ENCODE data around the gene NACA. TPM values are rescaled to one million over a fixed set of nuclear protein-coding genes. Genes with fewer than 3 reads are reported as not detected.

The NACA gene
- total and polyA plus RNA-seq, 5 donors from 2014 or later: 920 to 1,280 (median 1,122) TPM

DNA sequence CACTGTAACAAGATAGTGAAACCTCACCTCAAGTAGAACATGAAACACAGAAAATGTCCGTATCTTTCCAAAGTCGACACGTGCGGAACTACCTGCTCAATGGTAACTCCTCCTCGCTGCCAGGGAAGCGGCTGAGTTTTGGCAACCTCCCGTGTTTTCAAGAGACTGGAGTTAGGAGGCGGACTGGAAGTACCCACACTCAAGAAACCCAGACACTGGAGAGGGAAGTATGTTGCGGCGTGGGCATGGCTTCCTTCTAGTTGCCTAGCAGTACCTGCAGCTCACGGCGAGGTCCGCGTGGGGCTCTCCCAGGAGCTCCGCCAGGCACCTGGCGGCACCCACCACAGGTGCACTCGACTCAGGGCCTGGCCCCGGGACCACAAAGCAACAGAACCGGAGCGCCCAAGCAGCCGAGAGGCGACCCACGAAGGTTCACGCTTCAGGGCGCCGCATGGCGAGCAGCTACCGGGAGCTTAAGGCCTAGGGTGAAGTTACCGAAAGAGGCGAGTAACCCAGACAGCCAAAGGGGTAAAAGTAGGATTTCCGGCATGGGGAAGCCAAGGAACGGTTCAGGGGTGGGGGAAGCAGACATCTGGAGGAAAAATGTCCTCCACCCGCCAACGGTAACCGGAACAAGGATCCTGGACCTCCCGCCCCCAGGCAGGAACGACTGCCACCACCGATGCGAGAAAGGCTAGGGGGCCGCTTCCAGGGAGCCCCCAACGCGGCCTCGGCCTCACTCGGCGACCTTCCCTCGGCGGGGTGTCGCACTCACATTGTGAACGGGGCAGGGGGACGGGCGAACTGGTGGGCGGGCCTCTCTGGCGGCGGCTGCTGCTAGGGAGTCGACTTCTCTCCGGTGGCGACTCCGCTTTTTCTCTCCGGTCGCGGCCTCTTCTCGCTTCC is 37.6 kb downstream of the NACA start:
- Histone ChIP-seq H3K27me3 (ENCODE audit: control insufficient read depth, insufficient read depth, low read length) (no peaks in the 10 kb centered on the region), H3K4me3 (ENCODE audit: low read depth, low read length) (peak overlapping the region; percentile 98), H3K27ac (ENCODE audit: insufficient read depth, low read length, poor library complexity, severe bottlenecking) (peak overlapping the region; percentile 99), H3K4me1 (ENCODE audit: control insufficient read depth, insufficient read depth, low read length, poor library complexity, severe bottlenecking) (peaks cover 43% of the 10 kb centered on the region), H3K9me3 (ENCODE audit: control insufficient read depth in 2 of 2, low read length in 2 of 2) (no peaks in the 10 kb centered on the region), H3K36me3 (ENCODE audit: control insufficient read depth, insufficient read depth, low read length) (no peaks in the 10 kb centered on the region)
- DNase-seq (peak; percentile 57 to 69 (median 68)), ATAC-seq (ENCODE audit: low read depth in 2 of 2) (peak; percentile 46 to 57)
- Mint-ChIP-seq H3K4me1 (peaks cover 17 to 40% (median 25%) of the 10 kb centered on the region in 4 donors), H3K27me3 (peaks cover 20% of the 10 kb centered on the region), H3K4me3 (peak overlapping the region; percentile 95 to 100 (median 98)), H3K9me3 (no peaks in the 10 kb centered on the region), H3K36me3 (peaks cover 5% of the 10 kb centered on the region), H3K27ac (peak overlapping the region; percentile 97 to 100 (median 100))

DNA sequence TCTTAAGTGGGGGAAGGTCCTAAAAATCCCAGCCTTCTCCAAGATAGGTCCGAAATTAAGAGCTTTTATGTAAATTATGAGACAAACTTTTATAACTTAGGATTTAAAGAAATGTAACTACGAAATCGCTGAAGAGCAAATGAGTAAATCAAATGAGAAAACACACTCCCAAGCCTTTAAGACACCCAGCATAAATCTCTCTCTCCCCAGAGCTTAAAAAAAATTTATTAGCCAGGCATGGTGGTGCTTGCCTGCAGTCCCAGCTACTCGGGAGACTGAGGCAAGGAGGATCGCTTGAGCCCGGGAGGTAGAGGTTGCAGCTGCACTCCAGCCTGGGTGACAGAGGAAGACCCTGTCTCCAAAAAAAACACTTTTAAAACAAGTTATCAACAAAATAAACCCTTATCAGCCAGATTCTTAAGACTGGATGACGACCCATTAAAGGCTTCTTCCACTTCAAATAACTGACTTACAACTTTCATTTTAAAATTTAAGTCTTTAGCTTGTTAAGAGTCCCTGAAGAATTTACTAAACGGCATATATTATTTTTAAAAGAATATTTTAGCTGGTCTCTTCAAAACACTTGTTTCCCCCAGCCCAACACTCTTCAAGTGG is 40.2 kb downstream of the NACA start:
- no peak for ATAC-seq (ENCODE audit: low read depth in 2 of 2)
- Histone ChIP-seq H3K27ac (ENCODE audit: insufficient read depth, low read length, poor library complexity, severe bottlenecking) (peak overlapping the region; percentile 99), H3K4me3 (ENCODE audit: low read depth, low read length) (peak overlapping the region; percentile 98), H3K9me3 (ENCODE audit: control insufficient read depth in 2 of 2, low read length in 2 of 2) (no peaks in the 10 kb centered on the region), H3K4me1 (ENCODE audit: control insufficient read depth, insufficient read depth, low read length, poor library complexity, severe bottlenecking) (peaks cover 64% of the 10 kb centered on the region), H3K36me3 (ENCODE audit: control insufficient read depth, insufficient read depth, low read length) (peaks cover 15% of the 10 kb centered on the region), H3K27me3 (ENCODE audit: control insufficient read depth, insufficient read depth, low read length) (no peaks in the 10 kb centered on the region)
- Mint-ChIP-seq H3K27ac (peak overlapping the region; percentile 91 to 97 (median 95)), H3K9me3 (no peaks in the 10 kb centered on the region), H3K27me3 (peaks cover 20% of the 10 kb centered on the region), H3K4me3 (peak overlapping the region; percentile 95 to 100 (median 98)), H3K36me3 (peaks cover 11% of the 10 kb centered on the region), H3K4me1 (peaks cover 19 to 62% (median 33%) of the 10 kb centered on the region in 4 donors)
- peak in 2 of 3 donors; percentile 23 to 41 for DNase-seq

DNA sequence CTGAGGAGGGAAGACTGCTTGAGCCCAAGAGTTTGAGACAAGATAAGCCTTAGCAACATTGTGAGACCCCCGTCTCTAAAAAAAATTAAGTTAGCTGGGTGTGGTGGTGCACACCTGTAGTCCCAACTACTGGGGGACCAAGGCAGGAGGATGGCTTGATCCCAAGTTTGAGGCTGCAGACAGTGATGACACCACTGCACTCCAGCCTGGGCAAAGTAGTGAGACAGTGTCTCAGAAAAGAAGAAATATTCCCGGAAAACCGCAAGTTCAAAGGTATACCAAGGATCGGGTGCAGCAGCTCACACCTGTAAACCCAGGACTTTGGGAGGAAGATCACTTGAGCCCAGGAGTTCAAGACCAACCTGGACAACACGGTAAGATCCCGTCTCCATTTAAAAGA is 42.8 kb downstream of the NACA start:
- Histone ChIP-seq H3K9me3 (ENCODE audit: control insufficient read depth in 2 of 2, low read length in 2 of 2) (no peaks in the 10 kb centered on the region), H3K4me1 (ENCODE audit: control insufficient read depth, insufficient read depth, low read length, poor library complexity, severe bottlenecking) (peaks cover 76% of the 10 kb centered on the region), H3K27ac (ENCODE audit: insufficient read depth, low read length, poor library complexity, severe bottlenecking) (peak overlapping the region; percentile 99), H3K4me3 (ENCODE audit: low read depth, low read length) (peak overlapping the region; percentile 10), H3K27me3 (ENCODE audit: control insufficient read depth, insufficient read depth, low read length) (no peaks in the 10 kb centered on the region), H3K36me3 (ENCODE audit: control insufficient read depth, insufficient read depth, low read length) (peaks cover 20% of the 10 kb centered on the region)
- Mint-ChIP-seq H3K36me3 (peaks cover 11% of the 10 kb centered on the region), H3K27me3 (peaks cover 9% of the 10 kb centered on the region), H3K9me3 (no peaks in the 10 kb centered on the region), H3K4me3 (peak overlapping the region; percentile 95 to 100 (median 98)), H3K4me1 (peaks cover 17 to 76% (median 47%) of the 10 kb centered on the region in 4 donors), H3K27ac (peak overlapping the region; percentile 72 to 97 (median 90))
- ATAC-seq (ENCODE audit: low read depth in 2 of 2) (no peak), DNase-seq (no peak)

DNA sequence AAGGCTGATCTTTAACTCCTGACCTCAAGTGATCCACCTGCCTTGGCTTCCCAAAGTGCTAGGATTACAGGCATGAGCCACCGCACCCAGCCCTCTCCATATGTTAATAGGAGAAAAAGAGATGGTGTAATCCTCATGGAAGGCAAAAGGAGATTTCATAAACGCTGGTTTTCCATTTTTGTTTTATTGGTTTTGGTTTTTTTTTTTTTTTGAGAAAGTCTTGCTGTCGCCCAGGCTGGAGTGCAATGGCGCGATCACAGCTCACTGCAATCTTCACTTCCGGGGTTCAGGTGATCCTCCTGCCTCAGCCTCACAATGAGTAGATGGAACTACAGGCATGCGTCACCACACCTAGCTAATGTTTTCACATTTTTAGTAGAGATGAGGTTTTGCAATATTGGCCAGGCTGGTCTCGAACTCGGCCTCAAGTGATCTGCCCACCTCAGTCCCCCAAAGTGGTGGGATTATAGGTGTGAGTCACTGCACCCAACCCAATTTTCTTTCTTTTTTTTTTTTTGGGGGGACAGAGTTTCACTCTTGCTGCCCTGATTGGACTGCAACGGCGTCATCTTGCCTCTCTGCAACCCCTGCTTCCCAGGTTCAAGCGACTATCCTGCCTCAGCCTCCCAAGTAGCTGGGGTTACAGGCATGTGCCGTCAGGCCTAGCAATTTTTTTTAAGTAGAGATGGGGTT is 45.1 kb downstream of the NACA start:
- Histone ChIP-seq H3K4me3 (ENCODE audit: low read depth, low read length) (no peak overlapping the region), H3K27ac (ENCODE audit: insufficient read depth, low read length, poor library complexity, severe bottlenecking) (peak overlapping the region; percentile 19), H3K27me3 (ENCODE audit: control insufficient read depth, insufficient read depth, low read length) (no peaks in the 10 kb centered on the region), H3K36me3 (ENCODE audit: control insufficient read depth, insufficient read depth, low read length) (peaks cover 20% of the 10 kb centered on the region), H3K9me3 (ENCODE audit: control insufficient read depth in 2 of 2, low read length in 2 of 2) (no peaks in the 10 kb centered on the region), H3K4me1 (ENCODE audit: control insufficient read depth, insufficient read depth, low read length, poor library complexity, severe bottlenecking) (peaks cover 80% of the 10 kb centered on the region)
- peak overlapping the region; percentile 10 to 76 (median 51) for H3K27ac Mint-ChIP-seq
- H3K27me3 Mint-ChIP-seq: peaks cover 9% of the 10 kb centered on the region
- H3K9me3 Mint-ChIP-seq: no peaks in the 10 kb centered on the region
- ATAC-seq (ENCODE audit: low read depth in 2 of 2) (no peak), DNase-seq (no peak)
- H3K4me1 Mint-ChIP-seq: peaks cover 19 to 85% (median 56%) of the 10 kb centered on the region in 4 donors
- peak overlapping the region; percentile 38 to 78 (median 49) for H3K4me3 Mint-ChIP-seq
- H3K36me3 Mint-ChIP-seq: peaks cover 6% of the 10 kb centered on the region

DNA sequence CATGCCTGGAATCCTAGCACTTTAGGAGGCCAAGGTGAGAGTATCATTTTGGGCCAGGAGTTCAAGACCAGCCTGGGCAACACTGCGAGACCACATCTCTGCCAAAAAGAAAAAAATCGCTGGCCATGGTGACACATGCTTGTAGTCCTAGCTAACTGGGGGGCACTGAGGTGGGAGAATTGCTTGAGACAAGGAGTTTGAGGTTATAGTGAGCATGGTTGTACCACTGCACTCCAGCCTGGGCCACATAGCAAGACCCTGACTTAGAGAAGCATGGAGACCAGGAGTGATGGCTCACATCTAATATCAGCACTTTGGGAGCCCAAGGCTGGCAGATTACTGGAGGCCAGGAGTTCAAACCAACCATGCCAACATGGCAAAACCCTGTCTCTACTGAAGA is 46.2 kb downstream of the NACA start:
- Mint-ChIP-seq H3K36me3 (peaks cover 10% of the 10 kb centered on the region), H3K27me3 (peaks cover under 1% of the 10 kb centered on the region), H3K4me3 (peak overlapping the region; percentile 10 to 78 (median 60)), H3K9me3 (no peaks in the 10 kb centered on the region), H3K27ac (peak overlapping the region in 2 of 3 donors; percentile 31 to 73), H3K4me1 (peaks cover 13 to 82% (median 50%) of the 10 kb centered on the region in 4 donors)
- Histone ChIP-seq H3K4me1 (ENCODE audit: control insufficient read depth, insufficient read depth, low read length, poor library complexity, severe bottlenecking) (peaks cover 77% of the 10 kb centered on the region), H3K36me3 (ENCODE audit: control insufficient read depth, insufficient read depth, low read length) (peaks cover 20% of the 10 kb centered on the region), H3K4me3 (ENCODE audit: low read depth, low read length) (no peak overlapping the region), H3K27ac (ENCODE audit: insufficient read depth, low read length, poor library complexity, severe bottlenecking) (peak overlapping the region; percentile 25), H3K27me3 (ENCODE audit: control insufficient read depth, insufficient read depth, low read length) (no peaks in the 10 kb centered on the region), H3K9me3 (ENCODE audit: control insufficient read depth in 2 of 2, low read length in 2 of 2) (no peaks in the 10 kb centered on the region)
- no peak for ATAC-seq (ENCODE audit: low read depth in 2 of 2)
- DNase-seq: no peak

DNA sequence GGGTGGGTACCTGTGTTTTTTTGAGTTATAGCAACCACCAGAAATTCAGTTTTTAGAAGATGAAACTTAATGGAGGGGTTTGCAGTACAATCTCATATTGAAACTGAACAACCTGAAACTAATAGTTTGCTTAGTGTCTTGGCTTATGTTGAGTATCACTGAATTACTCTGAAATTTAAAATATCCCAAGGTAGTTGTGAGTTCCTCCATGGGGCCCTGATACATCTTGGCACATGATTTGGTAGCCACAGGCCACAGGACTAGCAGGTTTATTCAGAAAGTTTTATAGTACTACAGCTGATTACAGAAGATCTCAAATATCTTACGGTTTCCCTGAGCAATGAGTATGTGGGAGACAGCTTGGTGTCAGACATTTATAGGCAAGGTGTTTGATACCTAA is 47.4 kb downstream of the NACA start:
- no peak for DNase-seq
- peak in 1 of 2 donors; percentile 22 for ATAC-seq (ENCODE audit: low read depth in 2 of 2)
- no peaks in the 10 kb centered on the region for H3K9me3 ChIP-seq (ENCODE audit: control insufficient read depth in 2 of 2, low read length in 2 of 2)
- H3K9me3 Mint-ChIP-seq: no peaks in the 10 kb centered on the region
- no peaks in the 10 kb centered on the region for H3K27me3 Mint-ChIP-seq
- peaks cover 76% of the 10 kb centered on the region for H3K4me1 ChIP-seq (ENCODE audit: control insufficient read depth, insufficient read depth, low read length, poor library complexity, severe bottlenecking)
- peak overlapping the region; percentile 14 to 58 (median 36) for H3K27ac Mint-ChIP-seq
- H3K4me1 Mint-ChIP-seq: peaks cover 18 to 86% (median 54%) of the 10 kb centered on the region in 4 donors
- H3K4me3 Mint-ChIP-seq: peak overlapping the region in 2 of 4 donors; percentile 46 to 64
- peaks cover 15% of the 10 kb centered on the region for H3K36me3 Mint-ChIP-seq
- H3K27me3 ChIP-seq (ENCODE audit: control insufficient read depth, insufficient read depth, low read length): no peaks in the 10 kb centered on the region
- H3K36me3 ChIP-seq (ENCODE audit: control insufficient read depth, insufficient read depth, low read length): peaks cover 22% of the 10 kb centered on the region
- H3K27ac ChIP-seq (ENCODE audit: insufficient read depth, low read length, poor library complexity, severe bottlenecking): peak overlapping the region; percentile 25
- H3K4me3 ChIP-seq (ENCODE audit: low read depth, low read length): peak overlapping the region; percentile 43

DNA sequence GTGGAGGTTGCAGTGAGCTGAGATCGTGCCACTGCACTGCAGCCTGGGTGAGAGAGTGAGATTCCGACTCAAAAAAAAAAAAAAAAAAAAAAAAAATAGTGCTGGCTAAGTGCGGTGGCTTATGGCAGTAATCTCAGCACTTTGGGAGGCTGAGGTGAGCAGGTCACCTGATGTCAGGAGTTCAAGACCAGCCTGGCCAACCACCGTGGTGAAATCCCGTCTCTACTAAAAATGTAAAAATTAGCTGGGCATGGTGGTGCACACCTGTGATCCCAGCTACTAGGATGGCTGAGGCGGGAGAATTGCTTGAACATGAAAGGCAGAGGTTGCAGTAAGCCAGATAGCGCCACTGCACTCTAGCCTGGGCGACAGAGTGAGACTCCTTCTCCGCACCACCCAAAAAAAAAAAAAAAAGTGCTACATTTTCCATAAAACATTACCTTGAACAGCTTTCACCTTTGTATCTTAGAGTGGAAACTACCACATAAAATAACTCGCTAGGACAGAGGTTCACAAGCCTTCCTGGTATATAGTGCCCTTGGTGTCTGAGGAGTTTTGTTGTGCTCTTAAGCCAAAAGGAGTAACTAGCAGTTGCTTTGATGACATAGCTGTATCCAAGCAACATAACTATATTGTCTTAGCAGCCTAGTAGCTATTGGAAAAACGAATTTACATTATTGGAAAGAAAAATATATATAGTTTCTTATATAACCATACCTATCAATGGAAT is 48.1 kb downstream of the NACA start:
- H3K36me3 ChIP-seq (ENCODE audit: control insufficient read depth, insufficient read depth, low read length): peaks cover 24% of the 10 kb centered on the region
- peaks cover 21 to 86% (median 55%) of the 10 kb centered on the region in 4 donors for H3K4me1 Mint-ChIP-seq
- H3K36me3 Mint-ChIP-seq: peaks cover 12% of the 10 kb centered on the region
- peak overlapping the region in 2 of 3 donors; percentile 4 to 23 for H3K27ac Mint-ChIP-seq
- H3K4me3 ChIP-seq (ENCODE audit: low read depth, low read length): peak overlapping the region; percentile 43
- no peaks in the 10 kb centered on the region for H3K27me3 Mint-ChIP-seq
- H3K9me3 Mint-ChIP-seq: no peaks in the 10 kb centered on the region
- DNase-seq (no peak), ATAC-seq (ENCODE audit: low read depth in 2 of 2) (no peak)
- no peaks in the 10 kb centered on the region for H3K27me3 ChIP-seq (ENCODE audit: control insufficient read depth, insufficient read depth, low read length)
- peak overlapping the region; percentile 57 for H3K27ac ChIP-seq (ENCODE audit: insufficient read depth, low read length, poor library complexity, severe bottlenecking)
- H3K4me1 ChIP-seq (ENCODE audit: control insufficient read depth, insufficient read depth, low read length, poor library complexity, severe bottlenecking): peaks cover 76% of the 10 kb centered on the region
- H3K9me3 ChIP-seq (ENCODE audit: control insufficient read depth in 2 of 2, low read length in 2 of 2): no peaks in the 10 kb centered on the region
- H3K4me3 Mint-ChIP-seq: peak overlapping the region in 2 of 4 donors; percentile 46 to 47

Measured in CD4-positive, CD25-positive, alpha-beta regulatory T cell (primary cell).